Measurements from ENCODE around the gene RAP1A.

RAP1A gene

DNA sequence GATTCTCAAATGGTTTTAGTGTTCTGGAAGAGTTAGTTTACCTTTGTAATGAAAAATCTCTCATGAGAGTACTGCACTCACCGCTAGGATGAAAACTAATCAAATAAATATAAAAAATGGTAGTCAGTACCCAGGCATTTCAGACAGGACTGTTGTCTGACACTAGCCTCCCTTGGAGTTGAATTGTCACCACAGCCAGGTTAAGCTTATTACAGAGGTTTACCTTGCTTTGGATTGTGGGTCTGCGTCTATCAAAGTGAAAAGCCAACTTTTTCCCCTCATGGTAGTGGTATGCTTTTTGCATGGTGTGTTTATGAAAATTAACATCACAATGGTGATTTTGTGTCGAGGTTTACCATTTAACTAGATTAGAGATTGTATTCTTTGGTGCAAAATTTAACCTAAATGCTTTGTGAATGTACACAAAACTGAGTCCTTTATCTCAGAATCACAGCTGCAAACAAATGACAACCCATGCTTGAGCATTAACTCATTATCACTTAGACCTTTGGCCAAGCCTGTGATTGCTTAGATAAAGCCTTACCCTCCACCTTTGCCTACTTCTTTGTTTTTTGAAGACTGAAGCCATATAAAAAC is 20.1 kb downstream of the RAP1A start:
- intact Hi-C loops (cut with DNase I; ENCODE audit: low total_unique reads) = no loop called here
- Histone ChIP-seq H3K27me3 (no peaks in the 10 kb centered on the region), H3K4me3 (no peak overlapping the region), H3K27ac (peak overlapping the region in 1 of 2 donors; percentile 57), H3K9me3 (no peaks in the 10 kb centered on the region), H3K4me1 (peaks cover 0 to 75% (median 23%) of the 10 kb centered on the region in 4 donors), H3K36me3 (no peaks in the 10 kb centered on the region)
- no peak for TF ChIP-seq CTCF (IDR thresholded peaks at IDR 0.05)
- DNase-seq = no peak

- Histone ChIP-seq H3K4me1 (peaks cover 0 to 72% (median 13%) of the 10 kb centered on the region in 4 donors), H3K4me3 (no peak overlapping the region), H3K27ac (no peak overlapping the region), H3K9me3 (no peaks in the 10 kb centered on the region), H3K36me3 (no peaks in the 10 kb centered on the region), H3K27me3 (no peaks in the 10 kb centered on the region)
- no peak for TF ChIP-seq CTCF (IDR thresholded peaks at IDR 0.05)
- no peak for DNase-seq
- intact Hi-C loops (cut with DNase I; ENCODE audit: low total_unique reads) = no loop called here
Measured at GRCh38 chr1:111643097-111643496, 23.5 kb downstream of the RAP1A start.

DNA sequence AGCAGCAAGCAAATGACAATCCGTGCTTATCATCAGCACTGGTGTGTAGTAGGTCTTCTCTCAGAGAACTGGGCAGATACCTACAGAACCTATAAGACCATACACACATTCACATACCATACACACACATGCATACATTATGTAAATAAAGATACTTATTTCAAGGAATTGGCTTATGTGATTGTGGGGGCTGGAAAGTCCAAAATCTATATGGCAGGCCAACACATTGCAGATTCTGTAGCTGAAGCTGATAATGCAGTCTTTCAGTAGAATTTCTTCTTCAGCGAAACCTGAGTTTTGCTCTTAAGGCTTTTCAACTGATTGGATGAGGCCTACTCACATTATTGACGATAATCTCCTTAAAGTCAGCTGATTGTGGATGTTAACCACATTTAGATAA is 24.1 kb downstream of the RAP1A start:
- no peaks in the 10 kb centered on the region for H3K27me3 ChIP-seq
- no peak overlapping the region for H3K27ac ChIP-seq
- H3K9me3 ChIP-seq = no peaks in the 10 kb centered on the region
- no peak for DNase-seq
- TF ChIP-seq CTCF (IDR thresholded peaks at IDR 0.05) = no peak
- H3K4me3 ChIP-seq = no peak overlapping the region
- intact Hi-C loops (cut with DNase I; ENCODE audit: low total_unique reads) = no loop called here
- H3K4me1 ChIP-seq = peaks cover 0 to 72% (median 16%) of the 10 kb centered on the region in 4 donors
- no peaks in the 10 kb centered on the region for H3K36me3 ChIP-seq

GRCh38 chr1:111644506-111644905 is 24.9 kb downstream of the RAP1A start:
- no peaks in the 10 kb centered on the region for H3K36me3 ChIP-seq
- H3K9me3 ChIP-seq = no peaks in the 10 kb centered on the region
- intact Hi-C loops (cut with DNase I; ENCODE audit: low total_unique reads) = no loop called here
- no peak overlapping the region for H3K27ac ChIP-seq
- DNase-seq = no peak
- peaks cover 4 to 71% (median 17%) of the 10 kb centered on the region in 4 donors for H3K4me1 ChIP-seq
- H3K4me3 ChIP-seq = no peak overlapping the region
- no peak for TF ChIP-seq CTCF (IDR thresholded peaks at IDR 0.05)
- H3K27me3 ChIP-seq = no peaks in the 10 kb centered on the region

DNA sequence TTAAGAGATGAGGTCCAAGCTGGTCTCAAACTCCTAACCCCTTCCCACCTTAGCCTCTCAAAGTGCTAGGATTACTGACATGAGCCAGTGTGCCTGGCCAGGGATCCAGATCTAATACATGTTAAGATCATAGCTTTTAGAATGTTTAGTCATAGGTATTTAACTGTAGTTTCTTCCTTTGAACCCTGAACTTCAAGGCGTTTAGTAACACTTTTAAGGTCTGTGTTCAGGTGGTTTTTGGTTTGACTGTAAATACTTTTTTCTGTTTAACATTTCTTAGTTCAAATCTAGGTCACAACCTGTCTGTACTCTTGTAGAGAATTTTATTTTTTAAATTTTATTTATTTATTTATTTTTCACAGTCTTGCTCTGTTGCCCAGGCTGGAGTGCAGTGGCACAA is 28.1 kb downstream of the RAP1A start:
- Histone ChIP-seq H3K9me3 (no peaks in the 10 kb centered on the region), H3K27ac (no peak overlapping the region), H3K4me1 (peaks cover 4 to 57% (median 14%) of the 10 kb centered on the region in 4 donors), H3K36me3 (no peaks in the 10 kb centered on the region), H3K27me3 (no peaks in the 10 kb centered on the region), H3K4me3 (no peak overlapping the region)
- no peak for TF ChIP-seq CTCF (IDR thresholded peaks at IDR 0.05)
- intact Hi-C loops (cut with DNase I; ENCODE audit: low total_unique reads) = no loop called here
- no peak for DNase-seq

DNA sequence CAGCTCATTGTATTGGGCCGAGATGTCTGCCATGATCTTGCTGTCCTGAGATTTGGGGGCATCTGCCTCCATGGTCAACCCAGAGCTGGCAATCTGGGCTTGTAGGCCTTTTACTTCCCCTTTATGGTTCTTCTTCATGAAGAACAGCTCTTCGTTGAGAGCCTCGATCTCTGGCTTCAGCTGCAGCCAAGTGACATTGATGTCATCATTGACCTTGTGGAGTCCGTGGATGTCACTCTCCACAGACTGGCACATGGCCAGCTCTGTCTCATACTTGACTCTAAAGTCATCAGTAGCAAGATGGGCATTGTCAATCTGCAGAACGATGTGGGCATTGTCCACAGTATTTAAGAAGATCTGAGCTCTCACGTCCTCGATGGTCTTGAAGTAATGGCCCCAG is 29.2 kb downstream of the RAP1A start:
- H3K27ac ChIP-seq = no peak overlapping the region
- H3K27me3 ChIP-seq = no peaks in the 10 kb centered on the region
- no peak for DNase-seq
- no peak for TF ChIP-seq CTCF (IDR thresholded peaks at IDR 0.05)
- H3K9me3 ChIP-seq = no peaks in the 10 kb centered on the region
- intact Hi-C loops (cut with DNase I; ENCODE audit: low total_unique reads) = no loop called here
- no peaks in the 10 kb centered on the region for H3K36me3 ChIP-seq
- no peak overlapping the region for H3K4me3 ChIP-seq
- H3K4me1 ChIP-seq = peaks cover 4 to 61% (median 14%) of the 10 kb centered on the region in 4 donors

Measured in tibial artery (tissue), 4 donors.